ENCODE data around the gene NPLOC4.
"Not testable (repeated sequence)": the region's sequence is repeated elsewhere in the genome, so short reads cannot be mapped to it uniquely, and the experiment has no call there.

The NPLOC4 gene

GRCh38 chr17:81531998-81532404, 104.9 kb downstream of the NPLOC4 start:
- not testable (repeated sequence) for DNase-seq

DNA sequence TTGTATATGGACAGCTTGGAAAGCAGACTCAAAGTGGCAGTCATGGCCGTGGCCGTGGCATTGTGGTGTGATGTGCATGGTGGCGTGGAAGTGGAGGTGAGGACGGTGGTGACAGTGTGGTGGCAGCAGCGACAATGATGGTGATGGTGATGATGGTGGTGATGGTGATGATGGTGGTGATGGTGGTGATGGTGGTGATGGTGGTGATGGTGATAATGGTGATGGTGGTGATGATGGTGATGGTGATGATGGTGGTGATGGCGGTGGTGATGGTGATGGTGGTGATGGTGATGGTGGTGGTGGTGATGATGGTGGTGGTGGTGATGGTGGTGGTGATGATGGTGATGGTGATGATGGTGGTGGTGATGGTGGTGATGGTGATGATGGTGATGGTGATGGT, 105.9 kb downstream of the NPLOC4 start:
- DNase-seq, result not testable (repeated sequence)

- no peak for DNase-seq
Observed at GRCh38 chr17:81529437-81529803, 107.5 kb downstream of the NPLOC4 start.

- DNase-seq, result no peak
Observed at GRCh38 chr17:81528651-81529436, 108.1 kb downstream of the NPLOC4 start.

- DNase-seq, result no peak
Observed at GRCh38 chr17:81528384-81528650, 108.6 kb downstream of the NPLOC4 start.

DNA sequence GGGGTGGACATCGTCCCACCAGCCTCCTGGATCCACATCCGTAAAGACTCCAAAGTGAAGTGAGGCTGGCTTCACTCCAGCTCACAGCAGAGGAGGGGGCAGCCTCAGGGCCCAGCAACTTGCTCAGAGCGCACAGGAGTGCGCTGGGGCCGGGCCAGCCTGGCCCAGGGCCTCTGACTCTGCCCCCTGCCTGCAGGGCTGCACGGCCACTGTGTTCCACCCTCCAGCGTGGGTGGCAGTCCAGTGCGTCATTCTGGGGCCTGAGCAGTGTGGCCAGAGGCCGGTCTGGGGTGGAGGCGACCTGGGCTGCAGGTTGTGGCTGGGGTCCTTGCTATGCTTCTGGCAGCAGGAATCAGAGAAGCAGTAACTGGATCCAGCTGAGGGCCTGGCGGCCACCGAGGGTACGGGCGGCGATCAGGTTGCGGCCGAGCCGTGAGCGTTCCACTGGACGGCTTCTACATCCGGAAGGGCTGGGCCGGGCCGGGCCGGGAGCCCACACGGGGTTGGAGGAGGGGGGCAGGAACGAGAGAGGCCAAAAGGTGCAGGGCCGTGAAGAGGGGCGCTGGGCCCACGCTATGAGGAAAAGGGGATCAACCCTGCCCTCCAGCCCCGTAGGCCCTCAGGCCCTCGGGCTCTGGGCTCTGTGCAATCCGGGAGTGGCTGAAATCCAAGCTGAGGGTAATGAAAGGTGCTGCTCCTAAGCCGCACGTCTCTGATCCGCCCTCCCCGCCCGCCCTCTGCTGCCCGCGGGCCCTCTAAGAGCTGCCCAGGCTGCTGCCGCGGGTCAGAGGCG, 109.1 kb downstream of the NPLOC4 start, which contains the start of gene FSCN2:
FSCN2 (plus strand) TSS at position 787 of the 793 bp plus-strand sequence. CDS start 155 bp downstream, outside the sequence.
- no peak for DNase-seq

GRCh38 chr17:81526662-81527571, 110.0 kb downstream of the NPLOC4 start:
- no peak for DNase-seq

GRCh38 chr17:81524865-81525159, 112.1 kb downstream of the NPLOC4 start:
- DNase-seq, result no peak

DNA sequence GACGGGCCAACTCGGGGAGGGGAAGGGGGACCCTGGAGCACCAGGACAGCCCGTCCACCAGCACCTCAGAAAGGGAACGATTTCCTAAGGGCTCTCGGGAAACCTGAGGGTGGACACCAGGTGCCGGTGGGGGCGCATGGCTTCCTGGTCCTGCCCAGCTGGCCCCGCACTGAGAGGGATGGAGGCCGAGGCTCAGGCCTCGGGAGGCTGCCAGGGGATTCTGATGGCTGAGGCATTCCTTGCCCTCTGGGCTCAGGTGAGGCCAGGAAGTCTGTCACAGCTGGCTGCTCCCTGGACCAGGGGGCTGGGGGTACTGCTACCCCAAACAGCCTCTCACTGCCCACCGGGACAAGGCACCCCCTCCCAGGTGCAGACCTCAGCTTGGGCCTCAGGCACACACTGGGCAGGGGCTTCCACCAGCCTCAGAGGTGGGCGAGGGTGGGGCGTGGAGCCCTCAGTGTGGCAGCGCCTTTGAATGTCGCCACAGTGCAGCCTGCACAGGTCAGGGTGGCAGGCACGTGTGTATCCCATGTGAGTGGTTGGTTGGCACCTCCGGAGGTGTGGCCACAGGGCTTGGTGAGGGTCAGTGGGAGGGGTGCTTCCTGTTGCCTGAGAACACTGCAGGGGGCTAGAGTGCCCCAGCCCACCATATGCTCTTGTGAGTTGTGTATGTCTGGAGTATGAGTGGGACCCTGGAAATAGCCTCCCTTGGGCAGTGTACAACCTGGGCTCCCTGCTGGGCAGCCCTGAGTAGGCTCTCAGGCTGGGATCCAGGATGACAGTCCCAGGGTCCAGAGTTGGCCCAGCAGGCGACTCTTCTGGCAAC, 112.7 kb downstream of the NPLOC4 start:
- no peak for DNase-seq

DNA sequence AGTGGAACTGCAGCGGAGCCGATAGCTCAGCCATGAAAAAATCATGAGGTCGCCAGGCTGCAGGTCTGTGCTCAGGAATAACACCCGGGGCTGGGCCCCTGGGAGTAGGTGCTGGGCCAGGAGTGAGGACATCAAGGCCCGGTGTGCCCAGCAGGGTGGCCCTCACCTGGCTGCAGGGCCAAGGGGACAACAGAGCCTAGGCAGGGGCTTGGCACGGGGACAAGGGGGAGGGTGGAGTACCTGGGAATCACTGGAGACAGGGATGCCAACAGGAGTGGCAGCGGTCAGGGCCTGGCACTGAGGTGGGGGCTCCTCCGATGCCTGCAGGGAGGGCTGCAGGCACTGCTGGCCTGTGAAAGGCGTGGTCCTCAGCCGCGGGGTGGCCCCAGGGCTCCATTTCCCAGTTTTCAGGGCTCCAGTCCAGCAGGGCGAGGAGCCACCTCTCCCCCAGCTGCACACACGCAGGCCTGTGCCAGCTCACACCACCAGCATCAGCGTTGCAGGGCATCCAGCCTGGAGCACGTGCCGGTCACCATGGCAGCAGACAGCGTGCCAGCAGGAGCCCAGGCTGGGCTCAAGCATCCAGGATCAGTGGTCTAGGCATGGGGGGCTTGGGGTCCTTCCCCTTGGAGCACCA, 113.4 kb downstream of the NPLOC4 start:
- DNase-seq, result no peak

- peak; percentile 91 for DNase-seq
Observed at GRCh38 chr17:81522491-81523401, 114.2 kb downstream of the NPLOC4 start.

DNA sequence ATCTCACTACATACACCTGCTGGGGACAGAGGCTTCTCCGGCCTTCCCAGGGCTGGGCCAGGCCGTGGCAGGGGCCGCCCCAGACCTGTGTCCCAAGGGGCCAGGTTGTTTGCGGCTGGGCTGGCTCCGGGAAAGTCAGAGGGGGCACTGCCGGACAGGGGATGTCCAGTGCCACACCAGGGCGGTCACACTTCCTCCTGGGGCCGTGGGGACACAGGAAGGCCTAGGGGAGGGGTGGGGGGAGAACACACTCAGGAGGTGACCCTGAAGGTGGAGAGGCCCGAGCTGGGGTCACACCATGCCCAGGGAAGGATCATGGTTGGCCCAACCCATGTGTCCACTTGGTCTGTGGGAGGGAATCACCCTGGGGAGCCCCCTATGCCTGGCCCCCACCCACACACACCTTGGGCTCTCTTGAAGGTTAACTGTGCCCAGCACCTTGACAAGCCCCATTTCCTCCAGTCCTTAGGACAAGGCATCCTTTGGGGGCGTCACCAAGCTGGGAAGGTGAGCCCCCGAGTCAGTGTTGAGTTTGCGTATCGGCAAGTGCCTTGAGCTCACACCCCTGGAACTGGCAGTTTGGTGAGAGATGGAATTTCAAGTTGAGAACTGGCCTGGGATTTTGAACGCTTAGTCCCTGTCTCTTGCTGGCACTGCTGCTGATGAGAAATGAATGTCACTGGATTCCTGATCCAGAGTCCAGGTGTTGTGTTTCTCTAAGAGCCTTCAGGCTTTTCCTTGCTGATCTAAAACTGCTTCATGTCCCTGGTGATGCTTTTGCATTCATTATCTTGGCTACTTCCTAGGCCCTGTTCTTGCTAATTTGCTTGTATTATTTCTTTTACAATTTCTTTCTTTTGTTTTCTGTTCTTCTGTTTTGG, 116.7 kb downstream of the NPLOC4 start:
- DNase-seq, result no peak

DNA sequence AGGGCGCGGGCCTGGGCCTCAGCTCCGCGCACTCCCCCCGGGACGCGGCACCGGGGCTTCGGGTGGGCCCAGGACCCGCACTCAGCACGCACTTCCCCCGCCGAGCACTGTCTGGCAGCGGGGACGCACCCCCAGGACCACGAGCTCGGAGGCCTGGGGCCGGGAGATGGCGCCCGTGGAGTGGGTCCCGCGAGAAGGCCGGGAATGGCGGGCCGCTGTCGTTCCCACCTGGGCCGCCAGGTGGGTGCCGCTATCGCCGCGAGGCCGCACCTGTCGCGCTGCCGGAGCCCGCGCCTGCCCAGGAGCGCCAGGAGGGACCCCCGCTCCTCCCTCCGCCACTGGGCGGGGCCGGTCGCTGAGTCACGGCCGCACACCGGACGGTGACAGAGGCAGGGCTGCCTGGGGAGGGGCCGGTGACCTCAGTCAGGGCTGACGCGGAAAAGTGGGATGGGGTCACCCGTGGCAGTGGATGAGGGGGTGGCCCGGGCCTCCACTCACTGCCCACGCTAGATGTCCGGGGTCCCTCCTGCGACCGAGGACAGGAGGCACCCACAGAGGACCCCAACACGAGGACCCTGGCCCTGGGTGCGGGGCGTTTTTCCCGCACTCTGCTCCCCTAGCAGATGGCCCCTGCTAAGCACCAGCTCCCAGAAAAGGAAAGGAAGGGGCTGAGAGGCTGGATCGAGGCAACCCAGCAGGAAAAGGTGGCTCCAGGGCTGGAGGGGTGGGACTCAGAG, 117.5 kb downstream of the NPLOC4 start:
- DNase-seq, result peak; percentile 94

- DNase-seq, result peak; percentile 83
Observed at GRCh38 chr17:81518785-81519283, 118.1 kb downstream of the NPLOC4 start.

GRCh38 chr17:81518113-81518784, 118.7 kb downstream of the NPLOC4 start:
- DNase-seq, result peak; percentile 94

DNA sequence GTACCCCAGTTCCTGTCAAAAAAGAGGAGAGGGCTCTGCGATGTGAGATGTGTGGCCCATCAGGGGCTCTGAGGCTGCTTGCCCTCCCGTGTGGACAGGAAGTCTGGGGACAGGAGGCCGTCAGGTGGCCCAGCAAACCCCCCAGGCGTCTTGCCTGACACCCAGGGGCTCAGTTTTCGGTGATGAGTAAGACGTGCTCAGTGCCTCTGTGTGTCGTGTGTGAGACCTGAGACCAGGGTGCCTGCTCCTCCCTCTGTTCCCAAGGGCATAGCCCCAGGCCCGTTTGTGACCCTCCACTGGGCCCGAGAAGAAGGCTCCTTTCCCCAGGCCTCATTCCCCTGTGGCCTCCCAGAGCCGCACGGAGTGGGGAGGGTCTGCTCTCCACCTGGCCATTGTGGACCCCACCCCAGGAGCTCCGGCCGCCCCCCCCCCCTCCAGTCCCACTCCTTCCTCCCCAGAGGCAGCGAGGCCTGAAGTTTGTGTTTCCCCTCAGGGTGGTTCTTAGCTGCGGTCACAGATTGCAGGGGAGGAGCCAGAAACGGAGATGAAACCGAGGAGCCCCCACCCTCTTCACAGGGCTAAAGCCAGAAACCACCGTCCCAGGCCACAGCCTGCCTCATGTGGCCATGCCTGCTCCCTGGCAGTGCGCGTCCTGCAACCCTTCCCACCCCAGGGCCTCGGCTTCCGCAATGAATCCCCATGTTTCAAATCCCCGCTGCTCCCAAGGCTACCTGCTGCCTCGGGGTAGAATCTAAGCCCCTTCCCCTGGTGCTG, 119.4 kb downstream of the NPLOC4 start:
- DNase-seq, result peak; percentile 90

- no peak for DNase-seq
Observed at GRCh38 chr17:81517009-81517338, 119.9 kb downstream of the NPLOC4 start.

- no peak for DNase-seq
Observed at GRCh38 chr17:81516439-81516838, 120.5 kb downstream of the NPLOC4 start.
